ENCODE data around the gene LRIG1.

Gene LRIG1

DNA sequence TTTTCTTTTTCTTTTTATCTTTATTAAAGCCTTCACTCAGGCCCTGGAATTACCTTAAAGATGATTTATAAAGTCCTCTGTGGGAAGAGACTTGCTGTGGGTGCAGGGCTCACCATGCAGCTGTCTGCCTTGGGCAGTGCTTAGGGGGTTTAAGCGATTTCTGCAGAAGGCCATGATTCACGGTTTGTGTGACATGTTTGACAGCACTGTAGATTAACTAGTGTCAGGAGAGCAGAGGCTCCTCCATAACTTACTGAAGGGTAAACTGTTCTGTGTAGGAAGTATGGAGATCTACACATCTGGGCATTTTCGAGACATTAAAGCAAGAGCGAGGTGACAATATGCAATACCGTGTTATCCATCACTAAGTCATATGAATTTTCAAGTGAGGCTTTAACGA is 137.7 kb downstream of the LRIG1 start:
- TF ChIP-seq, protein P1, sequence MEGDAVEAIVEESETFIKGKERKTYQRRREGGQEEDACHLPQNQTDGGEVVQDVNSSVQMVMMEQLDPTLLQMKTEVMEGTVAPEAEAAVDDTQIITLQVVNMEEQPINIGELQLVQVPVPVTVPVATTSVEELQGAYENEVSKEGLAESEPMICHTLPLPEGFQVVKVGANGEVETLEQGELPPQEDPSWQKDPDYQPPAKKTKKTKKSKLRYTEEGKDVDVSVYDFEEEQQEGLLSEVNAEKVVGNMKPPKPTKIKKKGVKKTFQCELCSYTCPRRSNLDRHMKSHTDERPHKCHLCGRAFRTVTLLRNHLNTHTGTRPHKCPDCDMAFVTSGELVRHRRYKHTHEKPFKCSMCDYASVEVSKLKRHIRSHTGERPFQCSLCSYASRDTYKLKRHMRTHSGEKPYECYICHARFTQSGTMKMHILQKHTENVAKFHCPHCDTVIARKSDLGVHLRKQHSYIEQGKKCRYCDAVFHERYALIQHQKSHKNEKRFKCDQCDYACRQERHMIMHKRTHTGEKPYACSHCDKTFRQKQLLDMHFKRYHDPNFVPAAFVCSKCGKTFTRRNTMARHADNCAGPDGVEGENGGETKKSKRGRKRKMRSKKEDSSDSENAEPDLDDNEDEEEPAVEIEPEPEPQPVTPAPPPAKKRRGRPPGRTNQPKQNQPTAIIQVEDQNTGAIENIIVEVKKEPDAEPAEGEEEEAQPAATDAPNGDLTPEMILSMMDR (IDR thresholded peaks at IDR 0.05; ENCODE audit: low read length, missing control alignments) = no peak
- no peak for DNase-seq (ENCODE audit: low read depth)
- no peak overlapping the region for H3K4me3 ChIP-seq (replicated peaks; ENCODE audit: low read depth, low read length)

GRCh38 chr3:66362541-66362941 is 138.3 kb downstream of the LRIG1 start:
- TF ChIP-seq, protein P1 (IDR thresholded peaks at IDR 0.05; ENCODE audit: low read length, missing control alignments) = no peak
- DNase-seq (ENCODE audit: low read depth) = peak; percentile 53
- H3K4me3 ChIP-seq (replicated peaks; ENCODE audit: low read depth, low read length) = no peak overlapping the region

DNA sequence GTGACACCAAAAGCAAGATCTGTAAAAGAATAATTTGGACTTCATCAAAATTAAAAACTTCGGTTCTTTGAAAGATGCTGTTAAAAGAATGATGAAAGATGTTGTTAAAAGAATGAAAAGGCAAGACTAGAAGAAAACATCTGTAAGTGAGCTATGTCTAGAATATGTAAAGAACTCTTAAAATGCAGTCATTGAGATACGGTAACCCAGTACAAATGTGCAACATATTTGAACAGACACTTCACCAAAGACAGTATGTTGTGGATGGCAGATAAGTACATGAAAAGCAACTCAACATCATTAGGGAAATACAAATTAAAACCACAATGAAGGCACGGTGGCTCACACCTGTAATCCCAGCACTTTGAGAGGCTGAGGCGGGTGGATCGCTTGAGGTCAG is 139.5 kb downstream of the LRIG1 start:
- TF ChIP-seq, protein P1 (IDR thresholded peaks at IDR 0.05; ENCODE audit: low read length, missing control alignments) = no peak
- DNase-seq (ENCODE audit: low read depth) = no peak
- no peak overlapping the region for H3K4me3 ChIP-seq (replicated peaks; ENCODE audit: low read depth, low read length)

DNA sequence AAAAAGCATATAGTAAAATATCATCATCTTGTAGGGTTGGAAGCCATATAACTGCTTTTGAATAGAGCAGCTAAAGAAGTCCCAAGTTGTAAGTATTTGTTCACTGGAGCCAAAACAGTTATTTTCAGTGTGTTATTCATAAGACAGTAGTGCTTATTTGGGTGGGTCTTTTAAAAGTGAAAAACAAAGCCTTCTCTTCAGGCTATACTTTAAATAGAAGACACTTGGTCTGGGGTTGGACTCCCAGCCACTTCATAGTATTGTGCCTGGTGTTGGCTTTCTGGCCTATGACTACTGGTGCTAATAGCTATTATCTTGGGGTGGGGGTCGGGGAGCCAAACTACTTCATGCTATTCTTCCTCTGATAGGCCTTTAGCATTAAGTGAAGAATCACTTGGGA is 144.8 kb downstream of the LRIG1 start:
- H3K4me3 ChIP-seq (replicated peaks; ENCODE audit: low read depth, low read length) = no peak overlapping the region
- TF ChIP-seq, protein P1 (IDR thresholded peaks at IDR 0.05; ENCODE audit: low read length, missing control alignments) = no peak
- DNase-seq (ENCODE audit: low read depth) = no peak

DNA sequence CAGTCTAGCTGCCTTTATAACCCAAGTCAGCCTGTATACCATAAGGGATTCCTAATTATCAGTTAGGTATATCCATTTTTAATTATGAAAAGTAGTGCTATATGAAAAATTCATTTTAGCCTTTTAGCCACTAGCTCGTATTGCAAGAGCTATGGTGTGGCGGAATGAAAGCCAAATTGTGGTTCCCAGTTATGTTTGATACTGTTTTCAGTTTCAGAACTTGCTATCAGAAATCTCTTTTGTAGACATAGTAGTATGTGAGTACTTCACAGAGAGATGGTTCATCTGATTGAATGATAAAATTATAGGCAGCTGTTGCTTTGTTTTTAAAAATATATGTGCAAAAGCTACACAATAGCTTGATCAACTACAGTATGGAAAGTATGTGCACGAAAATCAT is 145.4 kb downstream of the LRIG1 start:
- TF ChIP-seq, protein P1 (IDR thresholded peaks at IDR 0.05; ENCODE audit: low read length, missing control alignments) = no peak
- no peak for DNase-seq (ENCODE audit: low read depth)

GRCh38 chr3:66354001-66354400 is 146.8 kb downstream of the LRIG1 start:
- TF ChIP-seq, protein P1 (IDR thresholded peaks at IDR 0.05; ENCODE audit: low read length, missing control alignments) = no peak
- DNase-seq (ENCODE audit: low read depth) = no peak
- no peak overlapping the region for H3K4me3 ChIP-seq (replicated peaks; ENCODE audit: low read depth, low read length)

More for the DNA sequence above, 145.4 kb downstream of the LRIG1 start:
- H3K4me3 ChIP-seq (replicated peaks; ENCODE audit: low read depth, low read length) = no peak overlapping the region

DNA sequence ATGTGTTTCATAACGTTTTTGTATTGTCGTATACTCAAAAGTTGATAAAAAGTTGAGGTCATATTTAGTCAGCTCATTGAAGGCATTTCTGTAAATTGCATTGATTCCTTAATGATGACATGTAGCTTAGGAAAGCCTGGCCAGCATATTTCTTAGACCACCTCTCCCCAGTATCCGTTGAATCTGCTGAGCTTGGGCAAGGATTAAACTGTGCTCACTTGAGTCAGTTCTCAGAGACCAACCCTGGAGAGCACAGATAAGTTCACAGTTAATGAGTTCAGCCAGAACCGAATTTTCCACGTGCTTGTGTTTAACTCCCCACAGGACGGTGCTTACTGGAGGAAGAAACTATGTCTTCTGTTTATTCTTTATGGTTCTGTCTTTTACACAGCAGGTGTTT is 147.3 kb downstream of the LRIG1 start:
- TF ChIP-seq, protein P1 (IDR thresholded peaks at IDR 0.05; ENCODE audit: low read length, missing control alignments) = no peak
- DNase-seq (ENCODE audit: low read depth) = peak; percentile 48
- H3K4me3 ChIP-seq (replicated peaks; ENCODE audit: low read depth, low read length) = no peak overlapping the region
